Activated T-cell treated with anti-CD3 and anti-CD28 coated beads for 4 hours (primary cell): ENCODE results near the gene IDH1.
A peak's percentile ranks its signal among the peaks of the same experiment; 100 is the strongest.
"Not testable (repeated sequence)": the region's sequence is repeated elsewhere in the genome, so short reads cannot be mapped to it uniquely, and the experiment has no call there.

Experiments used
- DNase-seq: peaks from one replicate; pipeline ENCODE4 v3.0.0-alpha.2; 2020

Gene IDH1

DNA sequence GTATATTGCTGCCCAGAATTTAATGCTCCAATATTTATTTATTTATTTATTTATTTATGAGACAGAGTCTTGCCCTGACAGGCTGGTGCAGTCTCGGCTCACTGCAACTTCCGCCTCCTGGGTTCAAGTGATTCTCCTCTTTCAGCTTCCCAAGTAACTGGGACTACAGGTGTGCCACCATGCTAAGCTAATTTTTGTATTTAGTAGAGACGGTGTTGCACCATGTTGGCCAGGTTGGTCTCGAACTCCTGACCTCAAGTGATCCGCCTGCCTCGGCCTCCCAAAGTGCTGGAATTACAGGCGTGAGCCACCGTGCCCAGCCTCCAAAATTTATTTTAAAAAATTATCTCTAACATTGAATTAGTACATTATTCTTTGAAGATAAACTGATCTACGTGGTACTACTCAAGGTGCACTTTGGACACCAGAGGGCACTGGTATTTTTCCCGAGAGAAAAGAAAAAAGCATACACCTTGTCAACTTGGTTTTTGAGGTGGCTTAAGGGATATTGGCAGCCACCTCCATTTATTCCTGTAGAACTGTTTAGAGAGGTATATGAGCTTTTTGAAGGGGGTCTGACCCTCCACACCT is 1.4 kb upstream of the IDH1 start:
- no peak for DNase-seq

DNA sequence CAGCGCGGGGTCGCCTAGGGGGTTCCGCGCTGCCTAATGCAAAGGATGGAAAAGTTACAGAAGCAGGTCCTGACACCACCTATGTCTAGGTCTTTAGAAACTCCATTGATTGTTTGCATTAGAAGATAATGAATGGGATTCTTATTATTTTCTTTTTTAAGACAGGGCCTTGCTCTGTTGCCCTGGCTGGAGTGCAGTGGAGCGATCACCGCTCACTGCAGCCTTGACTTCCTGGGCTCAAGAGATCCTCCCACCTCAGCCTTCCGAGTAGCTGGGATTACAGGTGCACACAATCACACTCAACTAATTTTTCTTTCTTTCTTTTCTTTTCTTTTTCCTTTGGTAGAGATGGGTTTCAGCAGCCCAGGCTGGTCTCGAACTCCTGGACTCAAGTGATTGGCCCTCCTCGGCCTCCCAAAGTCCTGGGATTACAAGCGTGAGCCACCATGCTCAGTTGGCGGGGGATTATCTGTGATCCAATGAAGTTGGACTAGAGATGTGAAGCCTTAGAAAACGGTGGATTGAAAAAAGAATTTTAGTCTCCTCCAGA is 761 bp upstream of the IDH1 start:
- DNase-seq, result no peak

DNA sequence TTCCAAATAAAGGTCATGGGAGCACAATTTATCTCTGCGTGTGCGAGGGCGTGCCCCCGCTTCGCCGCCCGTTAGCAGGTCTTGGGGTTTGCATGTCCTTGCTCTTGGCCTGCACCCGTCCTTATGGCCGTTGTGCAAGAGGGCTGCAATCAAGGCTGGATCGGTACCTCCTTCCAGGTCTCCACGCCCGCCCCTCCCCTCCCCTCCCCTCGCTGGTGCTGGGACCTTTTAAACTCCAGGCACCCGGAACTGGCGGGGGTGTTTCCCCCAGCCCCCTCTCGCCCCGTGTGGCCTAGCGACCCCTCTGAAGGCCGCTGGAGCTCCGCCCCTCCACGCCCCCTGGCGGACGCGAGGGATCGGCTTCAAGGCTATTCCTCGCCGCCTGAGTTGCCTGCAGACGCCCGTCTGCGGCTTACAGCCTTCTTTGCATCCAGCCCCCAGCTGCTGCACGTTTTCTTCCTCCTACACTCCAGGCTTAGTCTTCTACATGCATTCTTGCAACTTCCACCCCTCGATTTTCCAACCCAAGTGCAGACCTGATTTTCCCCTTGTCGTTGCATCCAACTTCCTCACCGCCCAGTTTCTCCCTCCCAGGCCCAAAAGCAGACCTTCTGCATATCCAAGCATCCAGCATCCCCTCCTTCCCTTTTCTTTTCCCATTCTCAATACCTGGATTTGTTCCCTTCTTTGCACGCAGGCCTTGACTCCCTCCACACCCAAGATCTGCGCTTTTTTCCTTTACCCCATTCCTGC is 577 bp downstream of the IDH1 start:
- peak; percentile 57 for DNase-seq

DNA sequence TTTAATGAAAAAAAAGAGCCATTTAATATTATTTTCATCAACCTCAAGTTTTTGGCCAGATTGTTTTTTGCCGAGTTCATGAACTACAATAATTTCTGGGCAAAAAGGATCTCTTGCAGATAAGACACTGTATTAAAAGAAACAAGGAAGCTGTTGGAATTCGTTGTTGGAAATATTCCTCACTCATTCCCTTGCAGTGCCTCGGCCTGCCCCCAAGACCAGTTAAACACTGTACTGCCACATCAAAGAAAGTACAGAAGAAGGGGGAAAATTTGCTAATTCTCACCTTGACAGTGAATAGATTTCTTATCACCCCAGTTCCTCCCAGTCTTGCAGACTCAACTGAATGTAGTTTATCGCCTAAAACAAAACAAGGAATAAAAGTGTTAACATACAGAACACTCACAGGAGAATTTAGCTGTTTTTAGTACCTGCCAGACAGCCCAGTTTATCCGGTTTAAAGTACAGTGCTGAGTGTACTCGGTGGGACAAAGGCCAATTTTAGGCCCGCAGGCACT is 1.2 kb downstream of the IDH1 start:
- no peak for DNase-seq

DNA sequence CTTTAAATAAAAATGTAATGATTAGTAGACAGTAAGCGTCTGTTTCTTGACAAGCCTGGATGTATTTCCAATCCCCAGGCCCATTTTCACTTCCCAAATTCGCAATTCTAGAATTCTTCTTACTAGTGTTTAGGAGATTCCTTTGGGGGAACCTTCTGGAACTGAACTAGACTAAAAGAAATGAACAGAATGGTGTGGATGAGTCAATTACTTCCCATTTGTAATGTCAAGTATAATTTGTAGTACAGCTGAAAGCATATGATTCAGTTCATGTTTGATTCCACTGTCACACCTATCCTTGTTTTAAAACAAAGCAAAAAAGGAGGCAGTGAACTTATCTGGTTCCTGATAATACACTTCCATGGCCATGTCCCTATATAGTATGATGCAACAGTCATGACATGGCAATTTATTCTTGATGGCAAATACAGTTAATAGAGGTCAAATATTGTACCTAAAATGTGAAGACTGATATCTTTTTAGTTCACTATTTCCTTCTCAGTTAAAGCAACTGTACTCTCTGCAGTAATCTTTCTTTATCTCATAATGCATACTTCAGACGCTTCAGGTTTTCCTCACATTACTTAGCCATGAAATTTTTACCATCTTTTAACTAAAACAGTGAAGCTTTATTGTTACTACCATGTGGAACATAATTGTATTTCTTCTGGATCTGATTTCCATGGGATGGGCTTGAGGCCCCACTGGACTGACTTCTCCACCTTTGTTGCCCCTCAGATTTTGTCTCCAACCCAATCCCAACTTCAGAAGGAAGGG is 2.0 kb downstream of the IDH1 start:
- DNase-seq, result no peak

DNA sequence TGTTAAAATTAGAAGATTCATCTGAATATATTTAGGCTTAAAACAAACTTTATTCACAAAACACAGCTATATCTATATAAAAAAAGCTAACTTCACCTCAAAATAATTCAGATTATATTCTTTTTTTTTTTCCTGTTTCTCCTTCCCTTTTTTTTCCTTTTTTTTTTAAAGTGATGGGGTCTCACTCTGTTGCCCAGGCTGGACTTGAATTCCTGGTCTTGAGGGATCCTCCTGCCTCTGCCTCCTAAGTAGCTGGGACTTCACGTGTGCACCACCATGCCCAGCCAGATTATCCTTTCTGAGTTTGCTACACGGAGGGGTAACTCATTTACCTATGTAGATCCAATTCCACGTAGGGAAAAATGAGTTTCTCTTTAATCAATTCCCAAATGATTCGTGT is 3.8 kb downstream of the IDH1 start:
- DNase-seq, result no peak

DNA sequence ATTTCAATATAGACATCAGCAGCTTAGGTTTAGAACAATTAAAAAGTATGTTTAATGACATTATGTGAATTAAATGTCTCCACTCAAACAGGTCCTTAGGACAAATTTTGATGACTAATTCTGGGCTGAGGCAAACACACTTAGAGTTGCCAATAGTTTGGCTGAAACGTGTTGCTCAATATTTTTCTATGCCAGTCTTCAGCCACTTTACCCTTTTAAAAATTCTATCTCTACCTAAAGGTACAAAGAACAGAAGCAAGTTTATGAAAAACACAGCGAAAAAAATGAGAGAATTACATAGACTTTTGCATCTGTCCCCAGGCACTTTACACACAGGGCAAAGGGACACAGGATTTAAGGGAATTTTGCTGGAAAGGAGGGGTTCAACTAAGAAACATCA is 4.5 kb downstream of the IDH1 start:
- no peak for DNase-seq

DNA sequence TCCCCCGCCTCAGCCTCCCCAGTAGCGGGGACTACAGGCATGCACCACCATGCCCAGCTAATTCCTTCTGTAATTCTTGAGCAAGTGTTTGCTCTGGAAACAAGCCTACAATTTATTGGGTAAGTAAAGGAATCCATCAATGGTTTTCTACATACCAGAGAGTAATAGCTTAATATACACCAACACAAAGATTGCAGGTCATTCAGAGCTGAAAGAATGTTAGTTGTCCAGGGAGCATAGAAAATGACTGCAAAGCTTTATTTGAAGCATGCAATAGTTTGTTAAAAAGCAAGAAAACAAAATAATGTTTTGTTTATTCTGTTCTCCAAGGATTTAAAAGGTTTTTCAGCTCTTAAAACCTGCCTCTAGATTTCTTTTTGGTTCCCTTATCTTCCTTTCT is 5.6 kb downstream of the IDH1 start:
- DNase-seq, result no peak

DNA sequence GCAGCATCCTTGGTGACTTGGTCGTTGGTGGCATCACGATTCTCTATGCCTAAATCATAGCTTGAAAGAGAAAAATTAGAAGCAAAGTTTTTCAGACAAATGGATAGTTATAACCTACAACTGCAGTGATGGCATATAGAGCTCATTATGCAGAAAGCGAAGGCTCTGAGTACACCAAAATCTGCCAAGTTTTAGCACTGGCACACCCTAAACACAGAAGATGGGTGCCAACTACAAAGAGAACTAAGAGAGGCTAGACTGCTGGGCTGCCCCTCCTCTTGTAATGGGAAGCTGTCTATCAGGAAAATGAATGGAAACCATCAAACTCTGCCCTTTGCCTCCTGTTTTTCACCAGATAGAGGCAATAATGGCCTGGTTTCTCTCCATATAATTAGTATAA is 6.3 kb downstream of the IDH1 start:
- no peak for DNase-seq

DNA sequence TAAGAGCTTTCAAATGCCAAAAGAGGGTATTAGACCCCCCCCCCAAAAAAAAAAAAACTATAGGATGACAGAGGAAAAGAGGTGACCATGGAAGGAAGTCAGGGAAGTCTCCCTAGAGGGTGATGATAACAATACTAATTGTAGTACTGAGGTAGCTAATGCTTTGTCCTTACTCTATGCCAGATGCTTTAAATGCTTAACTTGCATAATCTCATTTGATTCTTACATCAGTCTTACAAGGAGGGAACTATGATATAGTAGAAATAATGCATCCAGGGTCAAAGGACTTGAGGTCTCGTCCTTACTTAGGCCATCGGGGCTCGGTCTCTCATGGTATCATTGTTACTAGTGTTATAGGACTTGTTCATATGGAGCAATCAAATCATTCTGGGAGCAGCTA is 9.1 kb downstream of the IDH1 start:
- no peak for DNase-seq

DNA sequence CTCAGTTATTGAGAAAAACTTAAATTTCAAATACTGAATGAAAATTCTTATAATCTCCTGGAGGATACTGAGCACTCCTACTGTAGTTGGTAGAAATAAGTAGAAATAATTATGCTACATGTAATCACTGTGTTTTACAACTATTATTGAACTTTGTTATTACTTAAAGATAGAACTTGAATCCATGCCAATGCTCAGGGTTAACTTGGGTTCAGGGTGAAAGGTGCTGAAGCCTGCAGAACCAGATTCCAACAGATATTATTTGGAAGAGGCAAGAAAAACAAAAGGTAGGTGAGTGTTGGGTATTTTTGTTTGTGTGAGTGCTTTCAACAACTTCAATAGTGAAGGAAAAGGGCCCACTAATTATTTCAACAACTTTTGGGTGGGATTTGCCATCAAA is 10.4 kb downstream of the IDH1 start:
- no peak for DNase-seq

DNA sequence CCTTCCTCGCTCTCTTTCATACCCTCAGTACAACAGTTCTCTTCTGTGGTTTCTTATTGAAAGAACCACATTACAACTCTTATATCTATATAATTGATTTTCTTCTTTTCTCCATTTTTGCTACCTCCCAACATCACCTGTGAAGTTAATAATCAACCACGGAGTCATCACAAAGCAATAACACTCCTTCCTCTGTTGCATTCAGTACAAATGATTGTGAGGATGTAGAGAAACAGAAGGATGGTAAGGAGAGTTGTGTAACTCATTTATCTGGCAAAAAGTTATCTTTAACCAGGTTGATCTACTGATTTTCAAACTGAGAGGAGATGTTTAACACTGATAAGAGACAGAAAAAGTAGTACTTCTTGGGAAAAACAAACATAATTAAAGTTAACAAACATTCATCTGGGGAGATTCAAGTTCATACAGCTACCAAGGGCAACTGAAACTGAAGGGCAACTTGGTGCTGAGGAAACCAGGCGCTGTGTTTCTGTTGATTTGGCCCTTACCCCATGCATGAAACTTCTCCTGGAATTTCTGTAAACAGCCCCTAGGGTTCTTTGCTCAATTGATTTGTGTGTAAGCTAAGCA is 14.2 kb downstream of the IDH1 start:
- no peak for DNase-seq

DNA sequence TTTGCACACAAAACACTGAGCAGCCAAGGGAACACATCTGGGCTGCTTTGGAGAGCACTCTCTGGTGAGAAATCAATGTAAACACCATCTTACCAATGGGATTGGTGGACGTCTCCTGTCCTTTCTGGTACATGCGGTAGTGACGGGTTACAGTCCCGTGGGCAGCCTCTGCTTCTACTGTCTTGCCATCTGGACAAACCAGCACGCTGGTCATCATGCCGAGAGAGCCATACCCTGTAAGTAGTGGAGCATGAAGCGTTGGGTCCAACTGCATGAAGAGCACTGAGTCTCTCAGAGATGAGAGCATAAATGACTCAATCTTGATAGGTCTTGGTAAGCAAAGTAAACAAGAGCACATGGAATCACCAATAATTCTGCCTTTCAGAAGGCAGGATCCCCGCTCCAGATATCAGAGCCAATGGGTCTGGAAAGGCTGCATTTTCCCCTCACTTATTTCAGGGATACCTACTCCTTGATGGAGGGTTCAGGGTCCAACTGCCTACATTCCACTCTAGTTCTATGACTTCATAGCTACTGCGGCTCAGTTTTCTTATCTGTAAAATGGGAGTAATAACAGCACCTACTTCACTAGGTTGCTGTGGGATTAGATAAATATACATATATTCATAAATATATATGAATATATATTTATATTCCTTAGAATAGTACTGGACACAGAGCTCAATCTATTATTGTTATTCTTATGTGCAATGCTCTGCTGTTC is 14.9 kb downstream of the IDH1 start:
- no peak for DNase-seq

DNA sequence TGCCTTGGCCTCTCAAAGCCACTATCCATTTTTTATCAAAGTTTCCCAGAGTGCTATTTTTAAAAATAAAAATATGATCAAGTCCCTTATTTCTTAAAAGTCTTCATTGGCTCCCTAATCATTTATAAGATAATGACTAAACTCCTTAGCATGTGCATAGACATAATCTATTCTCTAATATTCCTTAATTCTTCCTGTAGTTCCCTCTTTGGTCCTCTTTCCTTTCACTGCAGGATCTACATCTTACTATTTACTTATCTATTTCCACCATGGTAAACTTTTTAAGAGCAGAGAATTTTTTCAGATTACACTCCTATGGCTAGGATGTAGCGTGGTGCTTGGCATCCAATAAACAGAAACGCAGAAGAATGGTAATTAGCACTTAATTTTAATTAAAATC is 19.0 kb downstream of the IDH1 start:
- no peak for DNase-seq

DNA sequence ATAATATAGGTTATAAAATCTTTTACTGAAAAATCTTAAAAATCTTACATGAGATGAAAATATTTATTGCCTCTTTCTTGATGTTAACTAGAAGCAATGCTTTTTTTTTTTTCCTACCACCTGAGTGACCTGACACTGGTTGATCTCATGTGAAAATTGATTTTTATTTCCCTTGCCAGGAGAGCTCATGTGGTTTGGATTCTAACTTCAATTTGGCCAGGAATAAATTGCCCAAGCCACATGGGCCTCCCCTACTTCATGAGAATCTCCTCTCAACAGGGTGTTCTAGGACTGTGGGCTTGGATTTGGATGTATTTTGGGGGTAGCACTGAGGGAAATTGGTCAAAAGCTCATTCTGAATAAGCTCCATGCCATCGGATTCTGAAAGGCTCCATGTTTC is 20.1 kb downstream of the IDH1 start:
- no peak for DNase-seq

DNA sequence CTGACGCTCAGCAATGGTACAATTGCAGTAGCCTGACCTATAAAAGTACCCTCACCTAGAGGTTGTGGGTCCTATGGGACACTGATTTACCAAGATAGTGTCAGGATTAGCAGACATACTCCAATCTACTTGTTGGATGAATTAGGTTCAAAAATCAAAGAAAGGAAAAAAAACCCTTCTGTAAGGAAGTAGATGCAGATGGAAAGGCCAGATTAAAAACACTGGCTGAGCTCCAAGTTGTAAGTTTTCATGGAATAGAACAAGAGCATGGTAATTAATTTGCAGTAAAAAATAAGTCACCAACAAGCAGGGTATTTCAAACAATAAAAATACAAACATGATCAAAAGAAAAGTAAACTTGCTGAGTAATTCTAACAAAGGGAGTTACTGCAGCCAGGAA is 26.4 kb downstream of the IDH1 start:
- DNase-seq, result no peak

DNA sequence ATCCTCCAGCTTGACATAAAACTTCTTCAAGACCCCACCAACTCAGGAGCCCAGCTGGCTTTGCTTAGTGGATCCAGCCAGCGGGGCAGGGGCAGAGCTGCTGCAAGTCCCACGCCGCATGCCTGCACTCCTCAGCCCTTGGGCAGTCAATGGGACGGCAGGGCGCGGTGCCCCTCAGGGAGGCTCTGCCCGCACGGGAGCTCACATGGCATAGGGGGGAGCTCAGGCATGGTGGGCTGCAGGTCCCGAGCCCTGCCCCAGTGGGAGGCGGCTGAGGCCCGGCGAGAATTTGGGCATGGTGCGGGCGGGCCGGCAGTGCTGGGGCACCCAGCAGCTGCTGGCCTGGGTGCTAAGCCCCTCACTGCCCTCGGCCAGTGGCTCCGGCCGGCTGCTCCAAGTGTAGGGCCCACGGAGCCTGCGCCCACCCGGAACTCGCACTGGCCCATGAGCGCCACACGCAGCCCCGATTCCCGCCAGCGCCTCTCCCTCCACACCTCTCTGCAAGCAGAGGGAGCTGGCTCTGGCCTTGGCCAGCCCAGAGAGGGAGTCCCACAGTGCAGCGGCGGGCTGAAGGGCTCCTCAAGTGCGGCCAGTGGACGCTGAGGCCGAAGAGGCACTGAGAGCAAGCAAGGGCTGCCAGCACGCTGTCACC is 27.2 kb downstream of the IDH1 start:
- DNase-seq, result no peak

DNA sequence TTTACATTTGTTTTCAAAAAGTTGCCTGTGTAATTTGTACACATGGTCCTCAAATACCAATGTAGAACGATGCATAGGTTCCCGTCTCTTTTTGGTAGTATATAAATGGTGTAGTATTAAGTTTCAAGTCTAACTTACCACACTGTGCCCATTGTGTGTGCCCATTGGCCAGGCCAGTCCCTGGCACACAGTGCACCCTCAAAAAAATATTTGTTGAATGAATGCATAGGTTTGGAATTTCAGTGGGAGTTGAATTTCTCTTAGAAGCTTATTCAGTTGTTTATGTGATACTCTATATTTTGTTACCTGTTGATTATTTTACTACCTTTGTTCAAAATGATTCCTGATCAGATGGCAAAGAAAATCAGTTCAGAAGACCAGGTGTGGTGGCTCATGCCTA is 30.1 kb downstream of the IDH1 start:
- no peak for DNase-seq

DNA sequence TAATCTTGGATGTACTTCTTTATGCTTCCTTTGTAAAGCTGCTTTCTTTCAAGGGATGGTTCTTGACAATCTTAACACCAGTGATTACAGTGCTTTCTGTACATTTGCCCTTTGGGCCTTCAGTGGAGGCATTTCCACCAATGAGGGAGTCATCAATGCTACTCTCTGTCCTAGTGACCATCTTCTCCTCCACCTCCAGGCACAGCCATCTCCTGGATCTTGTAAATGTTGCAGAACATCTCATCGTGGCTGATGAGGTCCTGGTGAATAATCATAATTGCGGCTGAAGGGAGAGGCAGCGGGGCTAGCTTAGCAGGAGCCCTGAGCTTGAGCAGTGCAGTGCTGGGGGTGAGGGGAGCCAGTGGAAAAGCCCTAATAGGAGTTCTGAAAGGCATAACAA is 32.5 kb downstream of the IDH1 start:
- DNase-seq, result no peak

DNA sequence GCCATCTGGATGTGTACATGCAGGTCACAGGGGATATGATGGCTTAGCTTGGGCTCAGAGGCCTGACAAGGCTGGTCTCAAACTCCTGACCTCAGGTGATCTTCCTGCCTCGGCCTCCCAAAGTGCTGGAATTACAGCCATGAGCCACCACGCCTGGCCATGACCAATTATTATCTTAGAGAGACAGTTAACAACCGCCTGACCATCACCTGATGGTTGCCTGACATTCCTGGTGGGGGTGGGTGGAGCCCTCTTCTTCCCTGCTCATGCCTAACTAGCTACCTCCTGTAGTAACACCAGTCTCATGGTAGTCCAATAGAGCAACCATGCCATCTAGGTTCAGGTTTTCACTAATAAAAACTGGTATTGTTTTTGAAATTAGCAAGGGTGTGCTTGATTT is 33.0 kb downstream of the IDH1 start:
- DNase-seq, result not testable (repeated sequence)

DNA sequence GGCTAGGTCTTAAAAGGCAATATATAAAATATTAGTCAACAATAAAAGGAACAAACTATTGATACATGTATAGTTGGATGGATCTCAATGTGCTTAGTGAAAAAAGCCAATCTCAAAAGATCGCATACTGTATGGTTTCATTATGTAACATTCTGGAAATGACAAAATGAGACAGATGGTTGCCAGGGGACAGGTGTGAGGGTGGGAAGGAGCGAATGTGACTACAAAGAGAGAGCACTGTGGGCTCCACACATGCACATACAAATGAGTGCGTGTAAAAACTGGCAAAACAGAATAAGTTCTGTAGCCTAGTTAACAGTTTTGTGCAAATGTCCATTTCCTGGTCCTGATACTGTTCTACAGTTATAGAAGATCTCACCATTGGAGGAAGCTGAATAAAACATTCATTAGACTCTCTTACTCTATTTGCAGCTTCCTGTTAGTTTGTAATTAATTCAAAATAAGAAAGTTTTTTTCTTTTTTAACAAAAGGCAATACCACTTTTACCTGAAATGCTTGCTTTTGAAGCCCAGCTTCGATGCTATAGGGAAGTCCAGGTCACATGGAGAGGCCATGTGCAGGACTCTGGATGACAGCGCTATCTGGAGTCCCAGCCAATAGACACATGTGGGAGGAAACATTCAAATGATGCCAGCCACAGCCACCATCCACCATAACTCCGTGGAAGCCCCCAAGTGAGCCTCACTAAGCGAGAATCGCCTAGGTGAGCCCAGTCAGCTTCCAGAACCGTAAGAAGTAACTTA is 44.0 kb downstream of the IDH1 start:
- DNase-seq, result no peak
